Muscle layer of colon (tissue), 2 donors: ENCODE measurements around the gene RAB6B.

Source experiments
- H3K27ac ChIP-seq: one replicate; pipeline ENCODE4 v1.7.0; 2013; ENCODE audit warnings: low read depth, mild to moderate bottlenecking, low read length, moderate library complexity
- H3K27me3 ChIP-seq, 2 donors: one replicate each; pipeline ENCODE4 v1.7.0; 2013; ENCODE audit warnings: low read length in 2 of 2, mild to moderate bottlenecking in 2 of 2; ENCODE audit not compliant: insufficient read depth in 2 of 2, control insufficient read depth in 1 of 2
- H3K36me3 ChIP-seq: one replicate; pipeline ENCODE4 v1.7.0; 2013; ENCODE audit warnings: mild to moderate bottlenecking, low read length; ENCODE audit not compliant: insufficient read depth
- H3K4me1 ChIP-seq: one replicate; pipeline ENCODE4 v1.7.0; 2013; ENCODE audit warnings: mild to moderate bottlenecking, low read length; ENCODE audit not compliant: insufficient read depth
- H3K4me3 ChIP-seq, 2 donors: one replicate each; pipeline ENCODE4 v1.7.0; 2013; ENCODE audit warnings: low read length in 2 of 2, low read depth in 1 of 2, mild to moderate bottlenecking in 1 of 2, moderate library complexity in 1 of 2
- H3K9ac ChIP-seq: one replicate; pipeline ENCODE4 v1.7.0; 2013; ENCODE audit warnings: low read length
- H3K9me3 ChIP-seq: one replicate; pipeline ENCODE4 v1.7.0; 2013; ENCODE audit warnings: mild to moderate bottlenecking, low read length
- donor health status: abdominal sarcoma.
- donor health status: Adenocarcinoma of cecum.

RAB6B gene

DNA sequence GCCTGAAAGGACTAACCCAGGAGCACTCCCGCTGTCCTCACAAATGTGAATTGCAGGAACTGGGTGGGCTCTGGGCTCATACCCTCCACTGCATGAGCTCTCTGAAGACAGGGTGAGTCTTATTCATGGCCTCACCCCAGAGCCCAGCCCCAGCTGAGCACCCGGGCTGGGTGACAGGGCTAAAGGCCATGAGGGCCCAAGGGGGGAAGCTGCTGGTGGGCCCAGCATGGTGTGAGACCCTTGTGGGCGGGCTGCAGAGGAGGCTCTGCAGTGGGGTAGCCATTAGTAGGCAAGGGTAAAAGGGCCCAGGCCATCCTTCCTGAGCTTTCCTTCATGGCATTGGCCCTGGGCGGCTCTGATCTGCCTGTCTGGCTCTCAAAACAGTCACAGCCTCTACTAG lies 59.7 kb downstream of the RAB6B start:
- Histone ChIP-seq H3K36me3 (peaks cover 6% of the 10 kb centered on the region), H3K27ac (no peak overlapping the region), H3K4me1 (no peaks in the 10 kb centered on the region), H3K9me3 (no peaks in the 10 kb centered on the region), H3K4me3 (no peak overlapping the region), H3K27me3 (no peaks in the 10 kb centered on the region), H3K9ac (no peak overlapping the region)

DNA sequence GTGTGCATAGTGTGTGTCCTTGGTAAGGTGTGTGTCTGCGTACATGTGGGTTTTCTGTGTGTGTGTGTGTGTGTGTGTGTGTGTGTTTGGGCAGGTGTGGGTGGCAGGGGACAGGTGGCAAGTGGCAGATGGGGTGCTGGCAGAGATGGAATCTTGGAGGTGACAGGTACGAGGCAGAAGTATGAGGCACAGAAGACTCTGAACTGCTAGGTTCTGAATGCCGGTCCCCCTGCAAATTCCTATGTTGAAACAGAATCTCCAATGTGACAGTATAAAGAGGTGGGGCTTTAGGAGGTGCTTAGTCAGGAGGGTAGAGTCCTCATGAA lies 60.3 kb downstream of the RAB6B start:
- Histone ChIP-seq H3K36me3 (peaks cover 6% of the 10 kb centered on the region), H3K9me3 (no peaks in the 10 kb centered on the region), H3K4me3 (no peak overlapping the region), H3K27me3 (no peaks in the 10 kb centered on the region), H3K9ac (no peak overlapping the region), H3K27ac (no peak overlapping the region), H3K4me1 (no peaks in the 10 kb centered on the region)

DNA sequence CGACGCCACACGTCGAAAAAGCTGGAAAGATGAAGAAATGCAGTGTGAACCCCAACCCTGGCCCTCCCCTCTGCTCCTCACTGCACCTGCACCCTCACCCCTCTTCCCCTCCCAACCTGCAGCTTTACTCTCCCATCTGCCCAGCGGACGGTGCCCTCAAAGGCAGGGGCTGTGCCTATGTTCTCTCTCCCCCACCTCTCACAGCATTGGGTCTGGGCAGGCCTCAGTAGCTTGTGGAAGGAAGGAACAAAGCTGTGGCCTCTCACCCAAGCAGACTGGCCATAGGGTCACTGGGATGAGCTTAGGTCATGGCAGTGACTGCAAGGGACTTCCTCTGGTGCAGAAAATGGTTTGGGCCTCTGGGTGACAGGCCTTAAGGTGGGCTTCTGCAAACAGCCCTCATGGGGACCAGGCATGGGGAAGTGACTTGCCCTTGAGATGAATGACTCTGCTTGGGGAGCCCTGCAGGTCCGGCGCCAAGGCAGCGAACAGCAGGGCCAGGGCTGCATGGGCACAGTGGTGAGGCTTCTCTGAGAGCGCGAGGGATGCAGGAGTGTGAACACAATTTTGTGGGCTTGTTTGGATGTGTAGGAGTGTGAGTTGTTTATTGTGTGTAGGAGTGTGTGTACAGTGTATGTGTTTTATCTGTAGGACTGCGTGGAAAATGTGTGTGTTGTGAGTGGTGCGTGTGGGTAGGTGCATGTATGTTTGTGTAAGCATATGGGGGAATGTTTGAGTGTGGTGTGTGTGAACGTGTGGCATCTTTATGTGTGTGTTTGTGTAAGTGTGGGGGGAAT lies 60.9 kb downstream of the RAB6B start:
- Histone ChIP-seq H3K27me3 (no peaks in the 10 kb centered on the region), H3K9me3 (no peaks in the 10 kb centered on the region), H3K27ac (no peak overlapping the region), H3K9ac (no peak overlapping the region), H3K36me3 (peaks cover 6% of the 10 kb centered on the region), H3K4me3 (no peak overlapping the region), H3K4me1 (no peaks in the 10 kb centered on the region)

DNA sequence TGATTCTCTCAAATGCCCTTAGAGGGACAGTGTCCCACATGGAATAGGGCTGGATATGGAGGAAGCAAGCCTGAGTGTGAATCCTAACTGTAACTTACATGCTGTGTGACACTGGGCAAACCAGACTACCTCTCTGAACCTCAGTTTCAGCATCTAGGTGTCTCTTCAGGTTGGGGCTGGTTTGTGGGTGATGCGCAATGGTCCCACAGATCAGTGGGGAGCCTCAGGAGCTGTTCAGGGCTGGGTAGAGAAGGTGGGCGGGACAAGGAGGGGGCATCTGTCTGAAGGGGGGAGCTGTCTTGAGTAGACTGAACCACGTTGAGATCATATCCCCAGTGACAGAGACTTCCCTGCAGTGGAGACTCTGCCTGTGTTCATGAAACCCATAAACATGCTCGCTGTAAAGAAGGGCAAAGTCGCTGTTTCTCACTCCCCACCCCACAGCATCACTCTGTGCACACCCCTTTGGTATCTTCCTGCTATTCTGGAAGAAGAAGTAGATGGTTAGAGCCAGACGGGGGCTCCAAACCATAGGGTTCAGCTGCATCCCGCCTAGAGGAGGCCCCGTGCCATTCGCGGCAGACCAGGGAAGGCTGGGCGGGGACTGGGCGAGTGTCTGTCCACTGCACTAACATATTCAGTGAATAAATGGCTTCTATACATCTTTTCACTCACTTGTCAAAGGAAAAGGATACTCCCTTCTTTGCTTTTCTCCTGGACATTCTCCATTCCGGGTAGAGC lies 61.6 kb downstream of the RAB6B start:
- no peak overlapping the region for H3K4me3 ChIP-seq
- H3K9me3 ChIP-seq, result no peaks in the 10 kb centered on the region
- no peak overlapping the region for H3K27ac ChIP-seq
- no peaks in the 10 kb centered on the region for H3K27me3 ChIP-seq
- H3K36me3 ChIP-seq, result peaks cover 1% of the 10 kb centered on the region
- H3K4me1 ChIP-seq, result no peaks in the 10 kb centered on the region
- H3K9ac ChIP-seq, result no peak overlapping the region

DNA sequence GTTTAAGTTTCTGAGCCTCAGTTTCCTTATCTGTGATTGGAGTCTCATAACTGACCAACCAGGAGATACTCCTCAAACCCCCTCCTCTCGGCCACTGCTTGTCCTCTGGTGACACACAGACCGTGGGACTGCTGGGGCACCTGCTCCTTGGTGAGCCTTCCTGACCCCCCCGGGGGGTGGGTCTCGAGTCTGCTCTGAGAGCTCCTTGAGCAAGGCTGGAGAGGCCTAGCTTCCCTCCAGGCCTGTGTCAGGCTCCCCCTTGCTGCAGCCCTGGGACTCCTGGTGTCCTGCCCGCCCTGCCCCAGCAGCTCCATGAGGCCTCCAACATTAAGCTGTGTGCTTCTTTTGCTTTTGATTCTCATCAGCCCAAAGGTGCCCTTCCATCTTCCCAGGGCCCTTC lies 62.4 kb downstream of the RAB6B start:
- Histone ChIP-seq H3K36me3 (no peaks in the 10 kb centered on the region), H3K27ac (no peak overlapping the region), H3K9ac (no peak overlapping the region), H3K27me3 (no peaks in the 10 kb centered on the region), H3K9me3 (no peaks in the 10 kb centered on the region), H3K4me1 (no peaks in the 10 kb centered on the region), H3K4me3 (no peak overlapping the region)

GRCh38 chr3:133832802-133833144 lies 62.9 kb downstream of the RAB6B start:
- no peak overlapping the region for H3K9ac ChIP-seq
- no peak overlapping the region for H3K4me3 ChIP-seq
- H3K27ac ChIP-seq, result no peak overlapping the region
- H3K4me1 ChIP-seq, result no peaks in the 10 kb centered on the region
- no peaks in the 10 kb centered on the region for H3K36me3 ChIP-seq
- H3K9me3 ChIP-seq, result no peaks in the 10 kb centered on the region
- no peaks in the 10 kb centered on the region for H3K27me3 ChIP-seq

- no peak overlapping the region for H3K4me3 ChIP-seq
Measured at GRCh38 chr3:133831966-133832801, 63.5 kb downstream of the RAB6B start.

GRCh38 chr3:133830071-133830470 lies 65.6 kb downstream of the RAB6B start:
- H3K9me3 ChIP-seq, result no peaks in the 10 kb centered on the region
- no peak overlapping the region for H3K9ac ChIP-seq
- H3K4me3 ChIP-seq, result no peak overlapping the region
- H3K4me1 ChIP-seq, result no peaks in the 10 kb centered on the region
- no peaks in the 10 kb centered on the region for H3K27me3 ChIP-seq
- H3K36me3 ChIP-seq, result no peaks in the 10 kb centered on the region
- no peak overlapping the region for H3K27ac ChIP-seq

More at GRCh38 chr3:133831966-133832801, 63.5 kb downstream of the RAB6B start:
- Histone ChIP-seq H3K9me3 (no peaks in the 10 kb centered on the region), H3K4me1 (no peaks in the 10 kb centered on the region), H3K27me3 (no peaks in the 10 kb centered on the region), H3K9ac (no peak overlapping the region), H3K36me3 (no peaks in the 10 kb centered on the region), H3K27ac (no peak overlapping the region)

DNA sequence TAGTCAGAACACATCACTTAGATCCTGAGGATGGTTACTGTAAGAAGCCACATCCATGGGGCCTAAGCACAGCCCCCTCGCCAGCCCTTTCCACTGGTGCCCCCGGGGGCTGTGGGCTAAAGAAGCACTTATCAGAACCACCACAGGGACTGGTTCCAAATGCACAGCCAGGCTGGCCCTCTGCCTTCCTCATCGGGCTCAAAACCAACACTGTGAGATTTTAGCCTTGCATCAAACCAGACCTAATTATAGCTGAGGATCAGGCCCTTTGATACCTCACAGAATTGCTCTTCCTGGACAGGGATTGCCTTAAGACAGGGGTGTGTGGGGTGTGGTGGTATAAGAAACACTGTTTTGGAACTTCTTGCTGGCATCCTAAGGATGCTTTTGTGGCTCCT lies 66.4 kb downstream of the RAB6B start:
- H3K36me3 ChIP-seq, result no peaks in the 10 kb centered on the region
- H3K4me1 ChIP-seq, result no peaks in the 10 kb centered on the region
- no peaks in the 10 kb centered on the region for H3K27me3 ChIP-seq
- no peak overlapping the region for H3K4me3 ChIP-seq
- H3K9me3 ChIP-seq, result no peaks in the 10 kb centered on the region
- H3K9ac ChIP-seq, result no peak overlapping the region
- no peak overlapping the region for H3K27ac ChIP-seq

- H3K36me3 ChIP-seq, result peaks cover 5% of the 10 kb centered on the region
- no peaks in the 10 kb centered on the region for H3K27me3 ChIP-seq
- H3K4me3 ChIP-seq, result no peak overlapping the region
- no peak overlapping the region for H3K9ac ChIP-seq
- H3K4me1 ChIP-seq, result no peaks in the 10 kb centered on the region
- H3K9me3 ChIP-seq, result no peaks in the 10 kb centered on the region
- no peak overlapping the region for H3K27ac ChIP-seq
Measured at GRCh38 chr3:133828576-133829309, 66.9 kb downstream of the RAB6B start.

- H3K4me3 ChIP-seq, result no peak overlapping the region
- H3K27ac ChIP-seq, result no peak overlapping the region
- no peaks in the 10 kb centered on the region for H3K4me1 ChIP-seq
- H3K9ac ChIP-seq, result no peak overlapping the region
- H3K36me3 ChIP-seq, result peaks cover 6% of the 10 kb centered on the region
- H3K9me3 ChIP-seq, result no peaks in the 10 kb centered on the region
- no peaks in the 10 kb centered on the region for H3K27me3 ChIP-seq
Measured at GRCh38 chr3:133827684-133828083, 68.0 kb downstream of the RAB6B start.
